CMK (cell line): ENCODE data around the gene GP9.
"Not testable (repeated sequence)": the region's sequence is repeated elsewhere in the genome, so short reads cannot be mapped to it uniquely, and the experiment has no call there.

Source experiments
- DNase-seq: peaks from one replicate; pipeline ENCODE4 v3.0.0-alpha.2; 2010; ENCODE audit warnings: low read depth

The GP9 gene

DNA sequence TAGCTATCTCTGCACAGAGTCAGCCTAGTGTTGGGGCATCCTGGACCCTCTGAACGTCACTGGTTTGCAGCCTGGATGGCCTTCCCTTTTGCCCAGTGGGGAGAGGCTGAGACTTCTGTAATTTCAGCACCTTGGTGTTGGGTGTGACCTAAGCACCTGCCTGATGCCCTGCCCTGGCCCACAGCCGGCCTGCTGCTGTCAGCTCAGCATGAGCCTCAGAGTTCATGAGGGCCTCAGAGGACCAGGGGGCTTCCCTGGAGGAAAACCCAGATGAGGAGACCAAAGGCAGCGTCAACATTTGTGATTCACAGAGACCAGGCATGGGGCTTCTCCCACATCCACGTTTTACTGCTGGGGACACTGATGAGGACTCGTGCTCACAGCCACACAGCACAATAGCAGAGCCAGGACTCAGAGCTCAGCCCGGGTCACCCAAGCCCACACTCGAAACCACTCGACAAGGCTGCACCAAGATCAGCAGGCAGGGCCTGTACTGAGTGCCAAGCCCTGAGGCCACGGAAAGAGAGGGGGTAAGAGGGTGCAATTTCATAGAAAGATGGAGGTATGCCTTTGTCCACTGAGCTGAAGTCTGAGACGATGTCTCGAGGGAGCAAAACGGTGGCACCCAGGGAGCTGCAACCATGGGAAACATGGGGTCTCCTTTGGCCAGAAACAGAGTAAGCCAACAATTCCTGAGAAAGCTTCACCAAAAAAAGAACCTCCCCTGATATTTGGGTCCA lies 9.9 kb upstream of the GP9 start:
- no peak for DNase-seq

- no peak for DNase-seq
These were observed 8.7 kb upstream of the GP9 start for GRCh38 chr3:129051871-129052340.

DNA sequence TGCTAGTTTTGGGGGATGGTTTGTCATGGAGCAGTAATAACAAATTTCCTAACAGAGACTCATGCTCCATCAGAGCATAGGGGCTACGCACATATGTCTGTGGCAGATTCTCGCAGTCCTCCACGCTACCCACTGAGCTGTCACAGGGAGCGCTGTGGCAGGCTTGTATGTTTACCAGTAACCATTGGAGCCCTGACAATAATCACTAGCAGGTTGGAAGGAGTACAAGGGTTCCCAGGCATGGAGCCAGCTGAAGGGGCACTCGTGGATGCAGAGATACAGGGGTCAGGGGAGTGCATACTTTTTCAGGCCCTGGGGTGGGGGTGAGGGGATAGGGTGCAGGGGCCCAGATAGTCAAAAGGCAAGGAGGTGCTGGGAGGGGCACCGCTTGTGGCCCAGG lies 7.9 kb upstream of the GP9 start:
- DNase-seq: no peak

DNA sequence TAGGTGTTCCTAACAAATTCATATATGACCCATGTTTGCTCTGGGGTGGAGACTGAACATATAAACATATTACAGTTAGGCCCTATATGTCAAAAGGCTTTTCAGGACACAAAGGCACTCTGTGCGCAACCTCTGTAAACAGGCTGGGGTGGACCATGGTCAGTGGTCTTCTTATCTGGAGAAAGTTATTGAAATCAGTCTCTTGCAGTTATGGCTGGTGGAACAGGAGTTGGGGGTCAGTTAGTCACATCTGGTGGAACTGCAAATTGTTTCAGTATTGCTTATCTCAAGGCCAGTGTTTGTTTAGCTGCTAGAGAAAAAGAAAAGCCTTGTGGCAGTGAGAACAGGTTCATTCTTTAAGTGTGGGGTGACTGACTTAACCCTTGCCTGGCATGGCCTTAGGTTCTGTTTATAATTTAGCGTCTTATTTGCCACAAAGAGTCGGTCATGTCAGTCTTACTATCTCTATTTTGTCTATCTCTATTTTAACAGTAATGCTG lies 5.9 kb upstream of the GP9 start:
- DNase-seq: no peak

- no peak for DNase-seq
These were observed 4.0 kb upstream of the GP9 start for GRCh38 chr3:129056451-129057173.

DNA sequence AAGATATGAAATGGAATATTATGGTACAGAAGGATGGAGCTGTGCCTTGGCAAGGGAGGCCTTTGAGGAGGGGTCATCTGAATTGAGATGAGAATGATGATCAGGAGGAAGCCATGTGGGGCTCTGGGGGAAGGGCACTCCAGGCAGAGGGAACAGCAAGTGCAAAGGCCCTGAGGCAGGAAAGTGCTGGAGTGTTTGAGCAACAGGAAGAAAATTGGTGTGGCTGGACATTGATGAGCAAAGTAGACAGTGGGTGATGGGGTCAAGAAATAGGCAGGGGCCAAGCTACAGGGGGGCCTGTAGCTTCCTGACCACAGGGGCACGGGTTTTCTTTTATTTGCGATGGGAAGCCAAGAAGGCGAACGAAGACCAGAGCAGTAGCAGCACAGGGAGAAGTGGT lies 3.3 kb upstream of the GP9 start:
- no peak for DNase-seq

GRCh38 chr3:129058441-129059200 lies 2.0 kb upstream of the GP9 start:
- no peak for DNase-seq

DNA sequence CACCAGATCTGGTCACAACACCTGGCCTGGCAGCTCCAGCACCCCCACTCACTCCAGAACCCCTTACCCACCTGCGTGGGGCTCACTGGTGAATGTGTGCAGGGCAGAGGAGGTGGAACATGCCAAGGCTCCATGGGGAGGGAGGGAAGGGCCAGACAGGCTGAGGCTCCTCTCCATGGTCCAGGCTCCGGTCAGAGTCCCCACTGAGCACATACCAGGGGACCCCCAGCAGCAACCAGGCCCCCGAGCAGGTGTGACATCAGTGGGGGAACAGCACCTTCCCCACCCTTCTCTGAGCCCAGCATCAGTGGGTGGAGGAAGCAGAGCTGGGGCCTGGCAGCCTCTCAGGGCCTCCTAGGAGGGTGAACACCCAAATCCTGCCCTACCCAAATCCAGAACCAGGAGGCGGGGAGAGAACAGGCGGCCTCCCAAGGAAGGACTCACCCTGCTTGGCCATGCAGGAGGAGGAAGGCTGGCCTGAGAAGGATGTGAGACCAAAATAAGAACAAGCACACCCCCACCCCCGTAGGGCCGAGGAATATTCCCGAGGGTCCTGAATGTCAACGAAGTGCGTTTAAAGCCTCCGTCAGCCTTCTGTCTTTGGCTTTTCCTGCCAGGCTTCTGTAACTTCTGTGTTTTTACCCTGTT lies 1.1 kb upstream of the GP9 start:
- DNase-seq: no peak

DNA sequence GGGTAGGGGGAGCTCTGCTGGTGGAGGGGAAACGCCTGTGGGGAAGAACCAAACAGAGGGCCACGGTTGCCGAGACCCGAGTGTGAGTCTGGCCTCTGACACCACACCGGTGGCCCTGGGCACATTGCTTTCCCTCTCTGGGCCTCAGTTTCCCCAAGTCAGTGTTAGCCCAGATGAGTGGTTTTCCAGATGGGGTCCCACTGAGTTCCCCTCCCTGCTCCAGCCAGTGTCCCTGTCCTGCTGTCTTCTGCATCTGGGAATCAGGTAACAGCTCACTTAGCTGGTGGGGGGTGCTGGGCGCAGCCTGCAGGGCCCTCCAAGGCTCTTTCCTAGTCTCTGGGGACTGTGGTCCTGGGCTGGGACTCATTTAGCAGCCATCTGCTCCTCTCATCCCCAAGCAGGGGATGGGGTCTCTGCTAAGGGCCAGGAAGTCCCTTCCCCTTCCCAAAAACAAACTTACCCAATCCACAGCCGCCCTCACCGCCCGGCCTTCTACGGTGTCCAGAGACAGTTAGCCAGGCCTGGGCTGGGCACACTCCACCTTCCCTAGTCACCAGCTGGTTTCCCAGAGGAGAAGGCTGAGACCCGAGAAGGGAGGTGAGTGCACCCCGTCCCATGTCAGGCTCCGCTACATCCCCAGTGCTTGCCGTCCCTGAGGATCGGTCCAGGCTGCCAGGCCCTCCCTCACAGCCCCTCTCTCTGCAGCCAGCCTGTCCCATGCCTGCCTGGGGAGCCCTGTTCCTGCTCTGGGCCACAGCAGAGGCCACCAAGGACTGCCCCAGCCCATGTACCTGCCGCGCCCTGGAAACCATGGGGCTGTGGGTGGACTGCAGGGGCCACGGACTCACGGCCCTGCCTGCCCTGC lies 676 bp downstream of the GP9 start:
- DNase-seq: no peak

GRCh38 chr3:129061888-129062834 lies 1.6 kb downstream of the GP9 start:
- DNase-seq: no peak

DNA sequence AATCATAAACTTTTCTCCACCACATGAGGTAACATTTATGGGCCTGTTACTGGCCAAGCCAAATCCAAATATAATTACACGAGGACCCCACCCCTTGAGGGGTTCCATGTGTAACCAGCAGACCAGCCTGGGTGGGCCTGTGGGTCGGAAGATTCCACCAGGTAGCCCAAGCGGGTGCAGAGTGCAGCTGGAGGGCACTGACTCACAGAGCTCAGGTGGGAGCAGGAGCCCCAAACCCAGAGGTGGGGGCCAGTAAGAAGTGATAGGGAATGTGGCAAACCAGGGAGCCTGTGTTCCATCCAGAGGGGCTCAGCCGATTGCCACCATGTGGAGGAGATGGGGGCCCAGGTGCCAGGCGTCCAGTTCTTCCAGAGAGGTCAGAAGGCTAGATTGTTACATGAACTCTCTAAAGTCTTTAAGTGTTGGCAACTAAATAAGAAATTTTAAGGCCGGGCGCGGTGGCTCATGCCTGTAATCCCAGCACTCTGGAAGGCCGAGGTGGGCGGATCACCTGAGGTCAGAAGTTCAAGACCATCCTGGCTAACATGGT lies 2.6 kb downstream of the GP9 start:
- DNase-seq: no peak

DNA sequence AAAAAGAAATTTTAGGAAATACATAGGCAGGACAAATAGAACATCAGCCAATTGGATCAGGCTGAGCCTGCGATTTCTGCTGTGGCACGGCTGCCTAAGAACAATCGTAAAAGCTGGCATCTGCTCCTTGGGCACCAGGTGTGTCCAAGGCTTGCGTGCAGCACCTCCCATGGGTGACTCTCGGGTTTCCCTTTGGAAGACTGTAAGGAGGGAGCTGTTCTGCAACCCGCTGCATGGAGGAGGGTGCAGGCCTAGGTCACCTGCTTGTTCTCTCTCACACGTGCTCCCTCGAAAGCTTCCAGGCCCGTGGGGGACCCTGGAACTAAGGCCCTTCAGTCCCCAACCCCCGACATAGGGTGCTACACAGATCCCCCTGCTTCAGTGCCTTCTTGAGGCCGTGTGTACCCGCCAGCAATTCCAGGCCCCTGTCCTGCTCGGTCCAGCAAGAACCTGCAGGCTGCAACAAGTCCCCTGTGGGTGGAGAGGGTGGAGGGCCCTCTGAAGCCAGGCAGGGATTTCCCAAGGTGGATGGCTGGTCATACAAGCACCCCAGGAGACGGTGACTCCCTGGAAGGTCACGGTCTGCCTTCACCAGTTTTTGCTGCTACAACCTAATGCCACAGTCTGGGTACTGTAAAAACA lies 3.4 kb downstream of the GP9 start:
- no peak for DNase-seq

DNA sequence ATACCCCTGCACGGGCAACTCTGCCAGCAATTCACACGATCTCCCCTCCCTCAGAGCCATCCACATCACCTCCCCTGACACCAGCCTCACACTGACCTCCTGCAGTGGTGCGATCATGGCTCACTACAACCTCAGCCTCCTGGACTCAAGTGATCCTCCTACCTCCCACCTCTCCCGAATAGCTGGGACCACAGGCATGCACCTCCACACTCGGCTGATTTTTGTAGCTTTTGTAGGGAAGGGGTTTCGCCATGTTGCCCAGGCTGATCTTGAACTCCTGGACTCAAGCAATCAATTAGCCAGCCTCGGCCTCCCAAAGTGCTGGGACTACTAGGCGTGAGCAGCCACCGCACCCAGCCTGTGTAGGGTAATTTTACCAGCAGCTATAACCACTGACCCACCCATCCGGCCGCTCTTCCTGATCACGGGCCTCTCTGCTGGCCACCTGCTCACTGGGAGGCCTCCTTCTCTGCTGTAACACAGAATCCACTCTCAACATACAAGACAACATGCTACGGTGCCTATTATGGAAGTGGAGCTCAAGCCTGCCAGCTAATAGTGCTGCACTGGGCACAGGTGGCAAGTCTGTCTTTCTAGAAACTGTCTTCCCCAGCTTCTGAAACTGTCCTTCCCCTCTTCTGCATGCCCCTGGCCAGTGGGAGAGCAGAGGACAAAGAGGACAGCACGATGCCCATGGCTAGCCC lies 4.6 kb downstream of the GP9 start:
- DNase-seq: no peak

DNA sequence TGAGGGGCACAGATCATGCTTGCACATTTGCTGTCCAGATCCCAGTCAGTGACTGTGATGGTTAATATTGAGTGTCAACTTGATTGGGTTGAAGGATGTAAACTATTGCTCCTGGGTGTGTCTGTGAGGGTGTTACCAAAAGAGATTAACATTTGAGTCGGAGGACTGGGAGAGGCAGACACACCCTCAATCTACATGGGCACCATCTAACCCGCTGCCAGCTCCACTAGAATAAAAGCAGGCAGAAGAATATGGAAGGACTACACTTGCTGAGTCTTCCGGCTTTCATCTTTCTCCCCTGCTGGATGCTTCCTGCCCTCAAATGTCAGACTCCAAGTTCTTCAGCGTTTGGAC lies 5.1 kb downstream of the GP9 start:
- no peak for DNase-seq

- DNase-seq: not testable (repeated sequence)
These were observed 7.1 kb downstream of the GP9 start for GRCh38 chr3:129067719-129068118.

DNA sequence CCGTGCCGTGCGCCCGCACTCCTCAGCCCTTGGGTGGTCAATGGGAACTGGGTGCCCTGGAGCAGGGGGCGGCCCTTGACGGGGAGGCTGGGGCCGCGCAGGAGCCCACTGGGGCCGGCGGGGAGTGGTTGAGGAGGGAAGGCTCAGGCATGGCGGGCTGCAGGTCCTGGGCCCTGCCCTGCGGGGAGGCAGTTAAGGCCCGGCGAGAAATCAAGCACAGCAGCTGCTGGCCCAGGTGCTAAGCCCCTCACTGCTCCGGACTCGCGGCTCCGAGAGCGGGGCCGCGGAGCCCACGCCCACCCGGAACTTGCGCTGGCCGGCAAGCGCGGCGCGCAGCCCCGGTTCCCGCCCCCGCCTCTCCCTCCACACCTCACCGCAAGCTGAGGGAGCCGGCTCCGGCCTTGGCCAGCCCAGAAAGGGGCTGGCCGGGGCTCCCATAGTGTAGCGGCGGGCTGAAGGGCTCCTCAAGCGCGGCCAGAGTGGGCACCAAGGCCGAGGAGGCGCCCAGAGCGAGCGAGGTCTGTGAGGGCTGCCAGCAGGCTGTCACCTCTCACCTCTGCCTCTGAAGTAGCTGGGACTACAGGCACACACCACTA lies 7.8 kb downstream of the GP9 start:
- no peak for DNase-seq

DNA sequence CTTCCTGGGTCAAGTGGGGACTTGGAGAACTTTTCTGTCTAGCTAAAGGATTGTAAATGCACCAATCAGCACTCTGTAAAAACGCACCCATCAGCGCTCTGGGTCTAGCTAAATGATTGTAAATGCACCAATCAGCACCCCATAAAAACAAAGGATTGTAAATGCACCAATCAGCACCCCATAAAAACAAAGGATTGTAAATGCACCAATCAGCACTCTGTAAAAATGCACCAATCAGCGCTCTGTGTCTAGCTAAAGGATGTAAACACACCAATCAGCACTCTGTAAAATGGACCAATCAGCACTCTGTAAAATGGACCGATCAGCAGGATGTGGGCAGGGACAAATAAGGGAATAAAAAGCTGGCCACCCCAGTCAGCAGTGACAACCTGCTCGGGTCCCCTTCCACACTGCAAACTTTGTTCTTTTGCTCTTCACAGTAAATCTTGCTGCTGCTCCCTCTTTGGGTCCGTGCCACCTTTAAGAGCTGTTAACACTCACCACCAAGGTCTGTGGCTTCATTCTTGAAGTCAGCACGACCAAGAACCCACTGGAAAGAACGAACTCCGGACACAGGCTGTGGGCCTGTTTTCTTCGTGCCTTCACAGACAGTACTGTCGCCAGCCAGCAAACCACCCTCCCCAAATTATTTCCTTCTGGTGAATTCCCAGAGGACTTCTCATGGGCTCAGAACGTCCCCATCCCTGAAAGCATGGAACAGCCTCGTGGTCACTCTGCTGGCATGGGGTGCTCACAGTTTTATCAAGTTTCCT lies 8.9 kb downstream of the GP9 start:
- DNase-seq: not testable (repeated sequence)
